GM18526 (cell line): ENCODE measurements around the gene DIP2A.

Experiments
- POLR2A ChIP-seq: IDR thresholded peaks from 3 replicates; pipeline ENCODE4 v1.6.1; 2011; ENCODE audit not compliant: insufficient read length; ENCODE audit errors: extremely low read depth

DIP2A gene

DNA sequence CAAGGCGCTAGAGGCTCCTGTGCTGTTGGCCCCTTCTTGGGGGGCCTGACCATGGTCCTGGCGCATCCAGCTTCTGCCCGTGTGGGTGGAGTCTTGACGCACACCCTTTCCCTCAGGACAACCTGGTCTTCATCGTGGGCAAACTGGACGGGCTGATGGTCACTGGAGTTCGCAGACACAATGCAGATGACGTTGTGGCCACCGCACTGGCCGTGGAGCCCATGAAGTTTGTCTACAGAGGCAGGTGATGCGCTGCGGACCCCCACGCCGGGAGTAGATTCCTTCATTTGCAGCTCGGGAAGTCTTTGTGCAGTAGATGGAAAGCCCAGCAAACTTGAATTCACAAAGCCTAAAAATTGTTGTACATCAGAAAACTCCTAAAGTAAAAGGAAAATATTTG lies 88.1 kb downstream of the DIP2A start:
- no peak for TF ChIP-seq POLR2A

DNA sequence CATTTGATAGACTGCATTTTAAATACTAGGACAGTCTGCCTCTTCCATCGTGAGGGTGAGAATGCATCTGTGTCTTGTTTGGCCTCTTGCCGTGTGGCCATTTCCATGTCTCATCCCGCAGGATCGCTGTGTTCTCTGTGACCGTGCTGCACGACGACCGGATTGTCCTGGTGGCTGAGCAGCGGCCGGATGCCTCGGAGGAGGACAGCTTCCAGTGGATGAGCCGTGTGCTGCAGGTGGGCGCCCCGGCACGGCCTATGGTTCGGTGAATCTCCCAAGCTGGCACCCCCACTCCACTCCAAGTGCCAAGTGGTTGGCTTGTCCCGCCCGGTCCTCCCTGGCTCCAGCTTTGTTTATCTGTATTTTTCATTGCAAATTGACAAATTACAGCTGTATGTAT lies 91.0 kb downstream of the DIP2A start:
- TF ChIP-seq POLR2A, result no peak

DNA sequence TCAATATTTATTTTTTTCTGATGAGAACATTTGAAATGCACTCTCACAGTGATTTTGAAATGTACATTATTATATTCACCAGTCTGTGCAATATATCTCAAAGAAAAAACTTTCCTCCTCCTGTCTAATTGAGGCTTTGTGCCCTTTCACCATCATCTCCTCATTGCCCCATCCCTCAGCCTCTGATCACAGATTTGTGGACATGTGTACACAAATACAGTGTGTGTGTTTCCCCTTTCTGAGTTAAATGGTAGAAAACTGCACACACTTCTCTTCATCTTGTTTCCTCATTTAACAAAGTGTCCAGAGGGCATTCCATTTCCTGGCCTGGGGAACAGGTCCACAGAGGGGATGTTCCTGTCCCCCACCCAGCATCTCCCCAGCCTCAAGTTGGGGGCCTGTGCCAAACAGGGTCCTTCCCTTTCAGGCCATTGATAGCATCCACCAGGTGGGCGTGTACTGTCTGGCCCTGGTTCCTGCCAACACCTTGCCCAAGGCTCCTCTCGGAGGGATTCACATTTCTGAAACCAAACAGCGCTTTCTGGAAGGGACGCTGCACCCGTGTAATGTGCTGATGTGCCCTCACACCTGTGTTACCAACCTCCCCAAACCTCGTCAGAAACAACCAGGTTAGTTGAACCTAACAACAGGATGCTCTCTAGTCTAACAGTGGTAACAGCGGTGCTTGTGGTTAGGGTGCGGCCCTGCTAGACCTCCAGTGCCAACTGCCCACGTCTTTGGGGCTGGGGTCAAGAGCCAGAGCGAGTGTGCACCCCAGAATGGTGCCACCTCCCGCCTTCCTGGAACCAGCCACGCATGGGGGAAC lies 91.6 kb downstream of the DIP2A start:
- TF ChIP-seq POLR2A, result no peak

DNA sequence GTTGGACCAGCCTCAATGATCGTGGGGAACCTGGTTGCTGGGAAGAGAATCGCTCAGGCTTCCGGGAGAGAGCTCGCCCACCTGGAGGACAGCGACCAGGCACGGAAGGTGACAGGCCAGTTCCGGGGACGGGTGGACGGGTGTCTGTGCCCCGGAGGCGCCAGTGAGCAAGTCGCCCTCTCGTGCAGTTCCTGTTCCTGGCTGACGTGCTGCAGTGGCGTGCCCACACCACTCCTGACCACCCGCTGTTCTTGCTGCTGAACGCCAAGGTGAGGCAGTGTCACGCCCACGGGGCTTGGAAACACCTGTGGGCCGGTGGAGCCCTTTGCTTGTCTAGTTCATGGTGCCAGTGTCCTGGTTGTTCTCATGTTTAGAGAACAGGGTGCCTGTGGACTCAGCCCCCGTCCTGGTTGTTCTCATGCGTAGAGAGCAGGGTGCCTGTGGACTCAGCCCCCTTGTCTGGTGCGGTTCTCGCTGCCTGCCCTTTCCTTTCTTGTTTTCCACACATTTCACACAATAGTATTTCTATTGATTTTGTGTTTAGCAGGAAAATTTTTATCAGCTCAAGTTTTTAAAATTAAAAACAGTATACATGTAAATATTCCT lies 93.0 kb downstream of the DIP2A start:
- peak; percentile 22 for TF ChIP-seq POLR2A

DNA sequence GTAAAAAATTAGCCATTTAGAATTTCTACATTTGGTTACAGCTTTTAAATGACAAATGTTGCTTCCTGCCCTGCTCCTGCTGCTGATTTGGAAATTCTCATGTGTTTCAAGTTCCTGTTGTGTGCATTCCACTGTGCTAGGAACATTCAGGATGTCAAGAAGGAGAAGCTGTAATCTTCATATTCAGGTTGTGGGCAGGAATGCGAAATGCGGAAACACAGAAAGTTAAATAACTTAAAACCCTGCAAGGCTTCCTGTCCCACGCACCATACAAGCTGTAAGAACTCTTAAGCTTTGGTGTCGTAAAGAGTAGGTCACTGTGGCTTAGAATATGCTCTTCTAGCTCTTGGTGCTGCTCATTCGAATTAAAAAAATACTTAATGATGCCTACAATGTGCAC lies 93.6 kb downstream of the DIP2A start:
- TF ChIP-seq POLR2A, result no peak

DNA sequence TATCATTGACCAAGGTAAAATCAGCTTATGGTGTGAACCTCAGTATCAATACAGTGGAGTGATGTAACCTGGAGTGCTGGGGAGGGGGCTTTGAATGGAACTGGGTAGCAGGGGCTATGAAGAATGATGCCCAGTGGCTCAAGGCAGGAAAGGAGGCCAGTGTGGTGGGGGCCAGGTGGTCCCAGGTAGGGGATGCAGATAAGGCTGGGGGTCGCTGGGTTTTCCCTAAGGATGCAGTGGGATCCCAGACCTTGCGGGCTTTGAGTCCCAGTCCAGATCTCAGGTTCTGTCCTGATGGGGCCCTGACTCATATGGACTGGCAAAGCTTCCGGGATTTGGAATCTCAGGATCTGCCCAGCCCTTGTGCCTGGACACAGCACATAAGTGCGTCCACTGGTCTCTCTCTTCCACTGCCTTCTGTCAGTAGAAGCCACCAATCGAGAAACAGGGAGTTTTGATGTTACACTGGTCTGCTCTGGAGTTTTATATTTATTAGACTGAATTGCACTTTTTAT lies 94.2 kb downstream of the DIP2A start:
- TF ChIP-seq POLR2A, result no peak

DNA sequence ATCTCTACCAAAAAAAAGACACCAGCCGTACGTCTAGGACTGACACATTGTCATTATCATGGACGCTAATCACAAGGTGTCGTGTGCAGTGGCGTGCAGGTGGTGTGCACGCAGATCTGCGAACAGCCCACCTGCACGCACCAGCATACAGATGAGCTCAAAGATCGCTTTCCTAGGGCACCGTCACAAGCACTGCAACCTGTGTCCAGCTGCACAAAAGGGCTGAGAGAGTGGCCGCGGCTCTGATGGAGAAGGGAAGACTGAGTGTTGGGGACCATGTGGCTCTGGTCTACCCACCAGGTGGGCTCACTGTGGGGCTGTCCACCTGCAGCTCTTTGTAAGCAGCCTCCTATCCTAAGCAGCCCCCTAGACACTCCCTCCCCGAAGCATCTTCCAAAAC lies 95.3 kb downstream of the DIP2A start:
- TF ChIP-seq POLR2A, result no peak

DNA sequence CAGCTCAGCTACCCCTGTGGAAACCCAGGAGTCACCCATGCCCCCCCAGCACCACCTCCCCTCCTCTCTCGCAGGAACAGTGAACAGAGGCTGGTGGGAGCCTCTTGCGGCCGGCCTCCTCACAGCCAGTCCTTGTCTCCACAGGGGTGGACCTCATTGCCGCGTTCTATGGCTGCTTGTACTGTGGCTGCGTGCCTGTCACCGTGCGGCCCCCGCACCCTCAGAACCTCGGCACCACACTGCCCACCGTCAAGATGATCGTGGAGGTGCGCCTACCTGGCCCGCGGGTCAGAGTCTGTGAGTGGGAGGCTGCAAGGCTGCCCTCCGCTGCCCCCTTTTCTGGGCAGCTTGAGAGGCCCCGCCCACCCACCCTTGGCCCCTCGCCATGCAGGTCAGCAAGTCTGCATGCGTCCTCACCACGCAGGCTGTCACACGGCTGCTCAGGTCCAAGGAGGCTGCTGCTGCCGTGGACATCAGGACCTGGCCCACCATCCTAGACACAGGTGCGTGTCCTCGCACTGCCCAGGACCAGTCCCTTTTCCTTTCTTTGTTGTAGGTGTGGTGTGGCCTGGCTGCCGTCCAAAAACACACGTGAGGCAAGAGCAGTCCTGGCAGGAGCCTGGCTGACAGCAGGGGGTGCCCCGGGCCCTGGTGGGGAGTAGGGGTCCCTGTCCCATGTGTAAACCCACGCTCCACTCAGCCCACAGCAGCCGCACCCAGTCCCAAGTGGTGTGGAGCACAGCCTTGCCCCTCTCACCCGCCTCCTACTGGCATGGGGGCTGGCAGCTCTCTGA lies 95.9 kb downstream of the DIP2A start:
- no peak for TF ChIP-seq POLR2A

DNA sequence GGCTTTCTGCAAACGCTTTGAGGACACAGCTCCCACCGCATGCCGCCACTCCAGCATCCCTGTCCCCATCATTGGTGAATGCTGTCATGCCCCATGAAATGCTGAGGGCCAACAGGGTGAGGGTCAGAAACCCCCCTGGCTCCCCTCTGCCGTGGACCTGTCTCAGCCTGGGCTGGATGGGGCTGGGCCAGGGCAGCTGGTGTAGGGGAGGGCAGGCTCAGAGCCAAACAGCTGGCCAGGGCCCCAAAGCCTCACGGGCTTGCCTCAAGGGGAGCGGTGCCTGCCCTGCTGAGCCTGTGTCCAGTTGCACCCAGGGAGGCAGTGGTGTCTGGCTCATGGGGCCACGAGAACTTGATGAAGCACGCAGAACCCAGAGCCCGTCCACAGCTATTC lies 96.5 kb downstream of the DIP2A start:
- TF ChIP-seq POLR2A, result no peak

DNA sequence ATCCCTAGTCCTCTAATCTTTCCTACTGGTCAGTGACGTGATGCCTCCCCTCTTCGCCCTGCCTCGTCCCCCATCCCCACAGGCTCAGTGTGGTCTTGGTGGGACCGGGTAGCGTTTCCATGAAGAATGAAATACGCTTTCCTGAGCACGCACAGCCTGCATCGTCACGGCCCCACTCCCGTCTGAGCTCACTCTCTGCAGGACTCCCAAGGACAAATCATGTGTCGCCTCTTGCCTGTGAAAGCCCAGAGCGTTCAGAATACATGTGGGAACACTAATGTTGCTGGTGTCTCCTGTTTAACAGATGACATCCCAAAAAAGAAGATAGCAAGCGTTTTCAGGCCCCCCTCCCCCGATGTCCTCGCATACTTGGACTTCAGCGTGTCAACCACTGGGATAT lies 97.0 kb downstream of the DIP2A start:
- TF ChIP-seq POLR2A, result no peak

DNA sequence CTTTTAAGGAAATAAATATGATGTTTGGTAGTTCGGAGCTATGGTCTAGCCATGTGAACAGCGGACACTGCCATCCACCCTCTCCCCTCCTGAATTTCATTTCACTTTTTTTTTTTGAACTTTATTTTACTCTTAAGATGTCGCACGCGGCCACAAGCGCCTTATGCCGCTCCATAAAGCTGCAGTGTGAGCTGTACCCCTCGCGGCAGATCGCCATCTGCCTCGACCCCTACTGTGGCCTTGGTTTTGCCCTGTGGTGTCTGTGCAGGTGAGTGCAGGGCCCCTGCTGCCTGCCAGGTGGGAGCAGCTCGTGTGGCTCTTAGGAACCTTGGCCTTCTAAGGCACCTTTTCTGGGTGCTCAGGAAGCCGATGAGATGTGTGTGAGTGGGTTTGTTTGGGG lies 98.1 kb downstream of the DIP2A start:
- no peak for TF ChIP-seq POLR2A

DNA sequence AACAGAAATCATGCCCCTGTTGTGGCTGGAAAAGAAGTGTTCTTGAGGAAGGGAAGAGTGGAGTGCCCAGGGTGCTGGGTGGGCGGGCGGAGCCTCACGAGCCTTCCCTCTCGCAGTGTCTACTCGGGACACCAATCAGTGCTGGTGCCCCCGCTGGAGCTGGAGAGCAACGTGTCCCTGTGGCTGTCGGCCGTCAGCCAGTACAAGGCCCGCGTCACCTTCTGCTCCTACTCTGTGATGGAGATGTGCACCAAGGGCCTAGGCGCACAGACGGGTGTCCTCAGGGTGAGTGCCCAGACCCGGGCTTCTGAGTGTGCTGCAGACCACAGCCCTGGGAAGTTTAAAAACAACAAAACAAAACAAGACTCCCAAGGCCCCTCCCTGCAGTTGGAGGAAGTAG lies 98.8 kb downstream of the DIP2A start:
- TF ChIP-seq POLR2A, result no peak

DNA sequence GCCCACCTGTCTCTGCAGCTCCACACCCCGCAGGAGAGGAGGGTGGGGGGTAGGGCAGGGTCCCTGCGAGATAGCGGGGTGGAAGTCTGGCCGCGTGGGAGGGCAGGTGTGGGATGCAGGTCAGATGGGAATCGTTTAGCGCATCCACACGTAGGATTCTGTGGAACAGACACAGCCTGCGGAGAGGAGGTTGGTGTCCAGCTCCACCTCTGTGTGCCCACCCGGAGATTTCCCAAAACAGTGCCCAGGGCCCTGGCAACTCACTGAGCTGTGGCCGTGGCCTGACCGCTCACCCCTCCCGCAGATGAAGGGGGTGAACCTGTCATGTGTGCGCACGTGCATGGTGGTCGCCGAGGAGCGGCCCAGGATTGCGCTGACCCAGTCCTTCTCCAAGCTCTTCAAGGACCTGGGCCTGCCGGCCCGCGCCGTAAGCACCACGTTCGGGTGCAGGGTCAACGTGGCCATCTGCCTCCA lies 99.3 kb downstream of the DIP2A start:
- TF ChIP-seq POLR2A, result no peak

DNA sequence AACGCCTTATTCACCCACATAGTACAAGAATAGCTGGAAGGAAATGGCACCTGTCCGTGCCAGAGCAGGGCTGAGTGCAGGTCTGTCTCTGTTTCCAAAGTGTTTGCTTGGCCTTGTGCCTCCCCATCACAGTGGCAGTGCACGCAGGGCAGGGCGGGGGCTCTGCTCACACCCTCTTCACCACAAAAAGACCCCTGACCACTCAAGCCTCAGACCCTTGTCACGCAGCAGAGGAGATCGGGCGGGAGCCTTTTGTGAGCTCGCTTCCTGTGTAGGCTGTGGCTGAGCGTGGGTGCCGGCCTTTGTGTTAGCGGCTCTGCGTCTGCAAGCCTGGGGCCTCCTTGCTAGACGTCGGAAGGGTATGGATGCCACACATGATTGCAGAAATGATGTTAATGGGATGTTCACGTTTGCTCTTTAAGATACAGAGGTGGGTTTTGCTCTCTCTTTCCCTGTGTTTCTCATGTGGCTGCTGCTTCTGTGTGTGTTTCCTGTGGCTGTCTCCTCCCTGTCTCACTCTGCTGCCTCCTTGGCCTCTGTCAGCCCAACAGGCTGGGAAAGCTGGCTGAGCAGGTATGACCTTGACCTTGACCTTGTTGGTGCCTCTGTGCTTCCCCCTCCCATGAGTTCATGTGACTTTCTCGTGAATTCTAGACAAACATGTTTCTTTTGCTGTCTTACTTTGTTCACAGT lies 100.7 kb downstream of the DIP2A start:
- peak; percentile 35 for TF ChIP-seq POLR2A
